Measurements from ENCODE around the gene RTP1.

DNA sequence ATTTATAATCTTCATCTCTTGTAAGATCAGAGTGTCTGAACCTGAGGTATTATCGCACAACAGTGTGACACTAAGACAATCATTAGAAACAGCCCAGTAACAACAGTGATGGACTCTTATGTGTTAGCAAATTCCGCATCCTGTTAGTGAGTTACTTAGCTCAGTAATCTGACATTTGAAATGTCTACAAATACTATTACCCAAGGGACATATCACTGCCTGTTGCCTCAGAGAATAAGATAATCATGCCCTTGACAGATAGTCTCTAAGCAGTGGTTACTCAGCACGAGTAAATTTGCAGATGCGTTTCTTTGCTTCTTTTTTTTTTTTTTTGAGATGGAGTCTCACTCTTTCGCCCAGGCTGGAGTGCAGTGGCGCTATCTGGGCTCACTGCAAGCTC, 13.4 kb upstream of the RTP1 start:
- TF ChIP-seq, protein P1, sequence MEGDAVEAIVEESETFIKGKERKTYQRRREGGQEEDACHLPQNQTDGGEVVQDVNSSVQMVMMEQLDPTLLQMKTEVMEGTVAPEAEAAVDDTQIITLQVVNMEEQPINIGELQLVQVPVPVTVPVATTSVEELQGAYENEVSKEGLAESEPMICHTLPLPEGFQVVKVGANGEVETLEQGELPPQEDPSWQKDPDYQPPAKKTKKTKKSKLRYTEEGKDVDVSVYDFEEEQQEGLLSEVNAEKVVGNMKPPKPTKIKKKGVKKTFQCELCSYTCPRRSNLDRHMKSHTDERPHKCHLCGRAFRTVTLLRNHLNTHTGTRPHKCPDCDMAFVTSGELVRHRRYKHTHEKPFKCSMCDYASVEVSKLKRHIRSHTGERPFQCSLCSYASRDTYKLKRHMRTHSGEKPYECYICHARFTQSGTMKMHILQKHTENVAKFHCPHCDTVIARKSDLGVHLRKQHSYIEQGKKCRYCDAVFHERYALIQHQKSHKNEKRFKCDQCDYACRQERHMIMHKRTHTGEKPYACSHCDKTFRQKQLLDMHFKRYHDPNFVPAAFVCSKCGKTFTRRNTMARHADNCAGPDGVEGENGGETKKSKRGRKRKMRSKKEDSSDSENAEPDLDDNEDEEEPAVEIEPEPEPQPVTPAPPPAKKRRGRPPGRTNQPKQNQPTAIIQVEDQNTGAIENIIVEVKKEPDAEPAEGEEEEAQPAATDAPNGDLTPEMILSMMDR (IDR thresholded peaks at IDR 0.05) = no peak
- TF ChIP-seq POLR2A (IDR thresholded peaks at IDR 0.05) = no peak

Measured in thyroid gland (tissue), 4 donors.